Calu3 (cell line): ENCODE results near the gene SPATA16. TPM values are rescaled to one million over a fixed set of nuclear protein-coding genes. Genes with fewer than 3 reads are reported as not detected.

Experiments
- BruUV-seq: library from RNA; stranded (reverse); fragments of 400-500 nt; replicated peaks from 2 replicates; lab custom pipeline; 2021; lab: Mats Ljungman, UMichigan
- CTCF ChIA-PET: fragments of 300-600 bp; sonication (Branson Sonifier 250); formaldehyde crosslinking; loops from one replicate; lab custom pipeline; 2022; ENCODE audit warnings: antibody characterized with exemption; lab: Charles Lee
- DNase-seq: peaks from one replicate; pipeline ENCODE4 v3.0.0; 2022
- H3K27ac Mint-ChIP-seq: one replicate; pipeline ENCODE4 v1.8.0; 2022; ENCODE audit warnings: mixed read lengths; ENCODE audit not compliant: unreplicated experiment
- H3K27me3 Mint-ChIP-seq: one replicate; pipeline ENCODE4 v1.8.0; 2022; ENCODE audit warnings: mixed read lengths; ENCODE audit not compliant: unreplicated experiment
- H3K36me3 Mint-ChIP-seq: one replicate; pipeline ENCODE4 v1.8.0; 2022; ENCODE audit warnings: mild to moderate bottlenecking, moderate library complexity, mixed read lengths; ENCODE audit not compliant: insufficient read depth, unreplicated experiment
- H3K4me1 Mint-ChIP-seq: one replicate; pipeline ENCODE4 v1.8.0; 2022; ENCODE audit warnings: mild to moderate bottlenecking, low read depth, mixed read lengths; ENCODE audit not compliant: unreplicated experiment
- H3K4me3 Mint-ChIP-seq: one replicate; pipeline ENCODE4 v1.8.0; 2022; ENCODE audit warnings: mild to moderate bottlenecking, low read depth, moderate library complexity, mixed read lengths; ENCODE audit not compliant: unreplicated experiment
- H3K9me3 Mint-ChIP-seq: one replicate; pipeline ENCODE4 v1.8.0; 2022; ENCODE audit warnings: low read depth, mixed read lengths; ENCODE audit not compliant: unreplicated experiment
- intact Hi-C: fragments of 100-400 bp; cut with micrococcal nuclease; formaldehyde crosslinking; loops from one replicate; pipeline ENCODE4 v1.10.0; 2022; ENCODE audit not compliant: unreplicated experiment
- total RNA-seq: library from RNA; stranded (reverse); gene quantifications from 2 replicates; pipeline ENCODE4 v1.2.3, GENCODE V29; 2022
- TF ChIP-seq, protein P1 (sequence below): fragments of 200-600 bp; IDR thresholded peaks from one replicate; pipeline ENCODE4 v1.8.0; 2022; ENCODE audit warnings: antibody characterized with exemption; ENCODE audit not compliant: unreplicated experiment

Gene SPATA16
- total RNA-seq, 1 experiment from 2014 or later = not detected

DNA sequence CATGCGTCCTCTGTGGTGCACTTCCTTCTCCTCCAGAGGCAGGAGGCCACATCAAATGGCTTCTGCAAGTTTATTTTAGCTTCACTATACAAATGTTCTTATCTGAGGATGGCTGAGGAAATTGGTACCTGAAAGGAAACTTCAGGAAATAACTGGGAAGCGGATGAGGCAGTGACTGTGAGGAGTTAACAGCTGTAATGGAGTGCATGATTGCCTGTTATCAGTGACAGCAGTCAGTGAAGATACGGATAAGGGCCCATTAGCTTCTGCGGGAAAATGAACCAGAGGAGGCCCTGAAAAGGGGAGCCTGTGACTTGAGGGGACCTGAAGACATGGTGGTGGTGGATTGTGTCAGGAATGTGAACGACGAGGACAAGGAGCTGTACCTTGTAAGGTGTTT lies 51.8 kb downstream of the SPATA16 start:
- TF ChIP-seq, protein P1, sequence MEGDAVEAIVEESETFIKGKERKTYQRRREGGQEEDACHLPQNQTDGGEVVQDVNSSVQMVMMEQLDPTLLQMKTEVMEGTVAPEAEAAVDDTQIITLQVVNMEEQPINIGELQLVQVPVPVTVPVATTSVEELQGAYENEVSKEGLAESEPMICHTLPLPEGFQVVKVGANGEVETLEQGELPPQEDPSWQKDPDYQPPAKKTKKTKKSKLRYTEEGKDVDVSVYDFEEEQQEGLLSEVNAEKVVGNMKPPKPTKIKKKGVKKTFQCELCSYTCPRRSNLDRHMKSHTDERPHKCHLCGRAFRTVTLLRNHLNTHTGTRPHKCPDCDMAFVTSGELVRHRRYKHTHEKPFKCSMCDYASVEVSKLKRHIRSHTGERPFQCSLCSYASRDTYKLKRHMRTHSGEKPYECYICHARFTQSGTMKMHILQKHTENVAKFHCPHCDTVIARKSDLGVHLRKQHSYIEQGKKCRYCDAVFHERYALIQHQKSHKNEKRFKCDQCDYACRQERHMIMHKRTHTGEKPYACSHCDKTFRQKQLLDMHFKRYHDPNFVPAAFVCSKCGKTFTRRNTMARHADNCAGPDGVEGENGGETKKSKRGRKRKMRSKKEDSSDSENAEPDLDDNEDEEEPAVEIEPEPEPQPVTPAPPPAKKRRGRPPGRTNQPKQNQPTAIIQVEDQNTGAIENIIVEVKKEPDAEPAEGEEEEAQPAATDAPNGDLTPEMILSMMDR = no peak
- Mint-ChIP-seq H3K4me1 (no peaks in the 10 kb centered on the region), H3K27ac (no peak overlapping the region), H3K9me3 (peaks cover 7% of the 10 kb centered on the region), H3K36me3 (no peaks in the 10 kb centered on the region), H3K27me3 (no peaks in the 10 kb centered on the region), H3K4me3 (no peak overlapping the region)
- no peak for DNase-seq
- no TSS peak for BruUV-seq
- CTCF ChIA-PET = no interaction called here
- intact Hi-C loops = no loop called here

DNA sequence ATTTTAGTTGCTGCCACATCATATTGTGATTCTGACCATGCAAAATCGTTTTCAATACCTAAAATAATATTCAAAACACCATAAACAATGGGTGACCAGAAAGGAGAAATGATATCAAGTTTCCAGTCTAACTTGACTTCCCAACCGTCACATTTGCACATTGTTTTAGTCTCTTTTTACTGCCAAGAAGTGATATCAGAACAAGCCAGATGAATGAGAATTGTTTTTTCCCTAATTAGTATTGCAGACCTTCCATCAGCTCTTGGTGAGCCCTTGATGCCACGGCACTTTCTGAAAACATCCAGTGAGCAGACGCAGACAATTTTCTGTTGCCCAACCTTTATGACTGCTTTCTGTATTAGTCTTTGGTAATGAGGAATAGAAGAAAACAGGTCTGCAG lies 62.5 kb downstream of the SPATA16 start:
- DNase-seq = no peak
- Mint-ChIP-seq H3K27ac (no peak overlapping the region), H3K27me3 (no peaks in the 10 kb centered on the region), H3K36me3 (no peaks in the 10 kb centered on the region), H3K9me3 (no peaks in the 10 kb centered on the region), H3K4me1 (no peaks in the 10 kb centered on the region), H3K4me3 (no peak overlapping the region)
- intact Hi-C loops = no loop called here
- no TSS peak for BruUV-seq
- TF ChIP-seq, protein P1 = no peak
- CTCF ChIA-PET = no interaction called here

DNA sequence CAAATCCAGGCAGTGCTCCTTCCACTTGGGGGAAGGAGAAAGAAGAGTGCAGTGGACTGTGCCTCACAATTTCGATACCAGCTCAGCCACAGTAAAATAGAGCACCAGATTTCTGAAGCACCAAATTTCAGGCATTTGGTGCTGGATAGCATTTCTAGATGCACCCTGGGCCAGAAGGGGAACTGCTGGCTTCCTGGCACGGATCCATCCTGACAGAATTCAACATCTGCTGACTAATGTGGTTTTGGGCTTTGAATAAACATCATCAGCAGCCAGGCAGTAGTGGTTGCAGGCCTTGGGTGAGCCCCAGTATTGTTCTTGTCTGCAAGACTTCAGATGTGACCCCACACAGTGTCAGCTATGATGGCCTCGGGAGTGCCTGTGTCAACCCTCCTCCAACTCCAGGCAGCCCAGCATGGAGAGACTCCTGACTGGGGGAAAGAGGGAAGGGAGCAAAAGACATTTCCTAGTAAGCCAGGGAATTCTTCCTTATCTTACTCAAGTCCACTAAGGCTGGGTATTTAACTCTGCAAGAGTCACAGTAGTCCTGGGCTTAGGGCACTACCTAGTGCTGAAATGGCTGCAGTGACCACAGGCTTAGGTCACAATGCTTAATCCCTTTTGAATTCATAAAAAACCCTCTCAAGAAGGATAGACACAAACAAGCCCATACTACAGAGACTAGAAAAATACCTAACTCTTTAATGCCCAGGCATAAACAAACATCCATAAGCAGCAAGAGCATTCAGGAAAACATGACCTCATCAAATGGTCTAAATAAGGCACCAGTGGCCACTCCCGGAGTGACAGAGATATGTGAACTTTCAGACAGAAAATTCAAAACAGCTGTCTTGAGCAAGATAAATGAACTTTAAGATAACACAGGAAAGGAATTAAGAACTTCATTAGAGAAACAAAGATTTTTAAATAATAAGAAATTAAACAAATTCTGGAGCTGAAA lies 74.7 kb downstream of the SPATA16 start:
- H3K36me3 Mint-ChIP-seq = no peaks in the 10 kb centered on the region
- no peak for DNase-seq
- CTCF ChIA-PET = no interaction called here
- no peak overlapping the region for H3K27ac Mint-ChIP-seq
- H3K9me3 Mint-ChIP-seq = peaks cover 2% of the 10 kb centered on the region
- BruUV-seq = no TSS peak
- intact Hi-C loops = no loop called here
- H3K4me3 Mint-ChIP-seq = no peak overlapping the region
- H3K4me1 Mint-ChIP-seq = no peaks in the 10 kb centered on the region
- TF ChIP-seq, protein P1 = no peak
- no peaks in the 10 kb centered on the region for H3K27me3 Mint-ChIP-seq

DNA sequence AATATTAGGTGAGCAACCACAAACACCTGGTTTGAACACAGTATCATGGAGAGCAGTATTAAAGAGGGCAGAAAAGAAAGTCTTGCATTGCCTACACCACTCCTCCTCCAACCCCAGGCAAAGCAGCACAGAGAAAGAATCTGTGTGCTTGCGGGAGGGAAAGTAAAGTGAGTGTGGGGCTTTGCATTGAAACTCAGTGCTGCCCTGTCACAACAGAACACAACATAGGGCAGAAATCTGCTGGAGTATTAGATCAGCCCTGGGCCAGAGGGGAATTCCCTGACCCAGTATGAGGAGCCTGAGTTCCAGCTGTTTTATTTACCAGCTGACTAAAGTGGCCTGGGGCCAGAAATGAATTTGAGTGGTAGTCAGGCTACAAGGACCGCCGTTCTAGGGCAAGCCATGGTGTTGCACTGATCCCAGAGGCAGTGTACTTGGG lies 75.5 kb downstream of the SPATA16 start:
- no peak for DNase-seq
- no peaks in the 10 kb centered on the region for H3K36me3 Mint-ChIP-seq
- CTCF ChIA-PET = no interaction called here
- no peak overlapping the region for H3K4me3 Mint-ChIP-seq
- no peaks in the 10 kb centered on the region for H3K27me3 Mint-ChIP-seq
- TF ChIP-seq, protein P1 = no peak
- intact Hi-C loops = no loop called here
- H3K9me3 Mint-ChIP-seq = no peaks in the 10 kb centered on the region
- no peak overlapping the region for H3K27ac Mint-ChIP-seq
- H3K4me1 Mint-ChIP-seq = no peaks in the 10 kb centered on the region
- no TSS peak for BruUV-seq
